Mucosa of stomach (tissue), 1 donor: ENCODE measurements around the gene ALG14.

Source experiments
- H3K27me3 ChIP-seq: one replicate; pipeline ENCODE4 v1.7.0; 2013; ENCODE audit warnings: mild to moderate bottlenecking, low read length; ENCODE audit not compliant: control insufficient read depth, insufficient read depth
- H3K36me3 ChIP-seq: one replicate; pipeline ENCODE4 v1.7.0; 2013; ENCODE audit warnings: low read length; ENCODE audit not compliant: control insufficient read depth, insufficient read depth
- H3K4me1 ChIP-seq: one replicate; pipeline ENCODE4 v1.7.0; 2013; ENCODE audit warnings: mild to moderate bottlenecking, low read length; ENCODE audit not compliant: control insufficient read depth, insufficient read depth
- H3K4me3 ChIP-seq: one replicate; pipeline ENCODE4 v1.7.0; 2013; ENCODE audit warnings: low read length
- H3K9ac ChIP-seq: one replicate; pipeline ENCODE4 v1.7.0; 2013; ENCODE audit warnings: mild to moderate bottlenecking, low read length, moderate library complexity
- H3K9me3 ChIP-seq: one replicate; pipeline ENCODE4 v1.7.0; 2013; ENCODE audit warnings: mild to moderate bottlenecking, low read length, moderate library complexity; ENCODE audit not compliant: control insufficient read depth
- donor health status: Pancreatic carcinoma.

The ALG14 gene

GRCh38 chr1:94982398-94982797, 90.4 kb downstream of the ALG14 start:
- Histone ChIP-seq H3K9me3 (no peaks in the 10 kb centered on the region), H3K4me1 (no peaks in the 10 kb centered on the region), H3K4me3 (no peak overlapping the region), H3K9ac (no peak overlapping the region), H3K27me3 (no peaks in the 10 kb centered on the region), H3K36me3 (no peaks in the 10 kb centered on the region)

GRCh38 chr1:94981575-94981973, 91.2 kb downstream of the ALG14 start:
- H3K4me1 ChIP-seq = no peaks in the 10 kb centered on the region
- no peak overlapping the region for H3K4me3 ChIP-seq
- no peaks in the 10 kb centered on the region for H3K27me3 ChIP-seq
- no peak overlapping the region for H3K9ac ChIP-seq
- H3K9me3 ChIP-seq = no peaks in the 10 kb centered on the region
- no peaks in the 10 kb centered on the region for H3K36me3 ChIP-seq

GRCh38 chr1:94980582-94981574, 91.9 kb downstream of the ALG14 start:
- Histone ChIP-seq H3K9me3 (no peaks in the 10 kb centered on the region), H3K4me1 (no peaks in the 10 kb centered on the region), H3K27me3 (no peaks in the 10 kb centered on the region), H3K36me3 (no peaks in the 10 kb centered on the region), H3K9ac (no peak overlapping the region), H3K4me3 (no peak overlapping the region)

GRCh38 chr1:94979656-94980581, 92.8 kb downstream of the ALG14 start:
- Histone ChIP-seq H3K4me3 (no peak overlapping the region), H3K27me3 (no peaks in the 10 kb centered on the region), H3K9me3 (no peaks in the 10 kb centered on the region), H3K9ac (no peak overlapping the region), H3K4me1 (no peaks in the 10 kb centered on the region), H3K36me3 (no peaks in the 10 kb centered on the region)

GRCh38 chr1:94979131-94979530, 93.6 kb downstream of the ALG14 start:
- no peaks in the 10 kb centered on the region for H3K4me1 ChIP-seq
- no peak overlapping the region for H3K4me3 ChIP-seq
- no peaks in the 10 kb centered on the region for H3K27me3 ChIP-seq
- H3K9ac ChIP-seq = no peak overlapping the region
- no peaks in the 10 kb centered on the region for H3K9me3 ChIP-seq
- no peaks in the 10 kb centered on the region for H3K36me3 ChIP-seq

- H3K4me1 ChIP-seq = no peaks in the 10 kb centered on the region
- H3K9me3 ChIP-seq = no peaks in the 10 kb centered on the region
- H3K36me3 ChIP-seq = no peaks in the 10 kb centered on the region
- H3K27me3 ChIP-seq = no peaks in the 10 kb centered on the region
- no peak overlapping the region for H3K4me3 ChIP-seq
- H3K9ac ChIP-seq = no peak overlapping the region
These were observed 94.3 kb downstream of the ALG14 start for GRCh38 chr1:94978401-94978800.

- Histone ChIP-seq H3K27me3 (no peaks in the 10 kb centered on the region), H3K4me1 (no peaks in the 10 kb centered on the region), H3K9ac (no peak overlapping the region), H3K4me3 (no peak overlapping the region), H3K9me3 (no peaks in the 10 kb centered on the region), H3K36me3 (no peaks in the 10 kb centered on the region)
These were observed 95.7 kb downstream of the ALG14 start for GRCh38 chr1:94976971-94977548.

GRCh38 chr1:94974824-94975223, 97.9 kb downstream of the ALG14 start:
- no peak overlapping the region for H3K9ac ChIP-seq
- no peak overlapping the region for H3K4me3 ChIP-seq
- H3K27me3 ChIP-seq = no peaks in the 10 kb centered on the region
- H3K36me3 ChIP-seq = no peaks in the 10 kb centered on the region
- H3K9me3 ChIP-seq = no peaks in the 10 kb centered on the region
- no peaks in the 10 kb centered on the region for H3K4me1 ChIP-seq

GRCh38 chr1:94974241-94974640, 98.5 kb downstream of the ALG14 start:
- H3K4me1 ChIP-seq = no peaks in the 10 kb centered on the region
- no peaks in the 10 kb centered on the region for H3K36me3 ChIP-seq
- H3K27me3 ChIP-seq = no peaks in the 10 kb centered on the region
- no peaks in the 10 kb centered on the region for H3K9me3 ChIP-seq
- no peak overlapping the region for H3K9ac ChIP-seq
- no peak overlapping the region for H3K4me3 ChIP-seq

GRCh38 chr1:94973309-94973922, 99.3 kb downstream of the ALG14 start:
- Histone ChIP-seq H3K27me3 (no peaks in the 10 kb centered on the region), H3K9me3 (no peaks in the 10 kb centered on the region), H3K4me3 (no peak overlapping the region), H3K36me3 (no peaks in the 10 kb centered on the region), H3K9ac (no peak overlapping the region), H3K4me1 (no peaks in the 10 kb centered on the region)

GRCh38 chr1:94971491-94971924, 101.2 kb downstream of the ALG14 start:
- Histone ChIP-seq H3K4me1 (no peaks in the 10 kb centered on the region), H3K36me3 (no peaks in the 10 kb centered on the region), H3K4me3 (no peak overlapping the region)

More at GRCh38 chr1:94971491-94971924, 101.2 kb downstream of the ALG14 start:
- Histone ChIP-seq H3K9ac (no peak overlapping the region), H3K9me3 (no peaks in the 10 kb centered on the region), H3K27me3 (no peaks in the 10 kb centered on the region)
